Suprapubic skin (tissue), 4 donors: ENCODE results near the gene MSN.

Experiments
- CTCF ChIP-seq, 2 donors: fragments of 200-600 bp in 1 of 2; fragments of 450-650 bp in 1 of 2; sonication (generic) in 1 of 2; IDR thresholded peaks; one replicate each; pipeline ENCODE4 v1.5.1; 2016 to 2019; ENCODE audit warnings: antibody characterized with exemption in 2 of 2, mild to moderate bottlenecking in 1 of 2, moderate library complexity in 1 of 2
- EP300 ChIP-seq: sonication (generic); formaldehyde crosslinking; IDR thresholded peaks from one replicate; pipeline ENCODE4 v1.6.1; 2017; ENCODE audit warnings: antibody characterized with exemption
- POLR2A ChIP-seq, 2 donors: fragments of 450-650 bp; IDR thresholded peaks; one replicate each; pipeline ENCODE4 v1.6.1; 2017; ENCODE audit warnings: antibody characterized with exemption in 2 of 2, mild to moderate bottlenecking in 2 of 2, moderate library complexity in 2 of 2
- POLR2AphosphoS5 ChIP-seq, 3 donors: sonication (generic); formaldehyde crosslinking; IDR thresholded peaks; one replicate each; pipeline ENCODE4 v1.6.1; 2017; ENCODE audit warnings: antibody characterized with exemption in 3 of 3

DNA sequence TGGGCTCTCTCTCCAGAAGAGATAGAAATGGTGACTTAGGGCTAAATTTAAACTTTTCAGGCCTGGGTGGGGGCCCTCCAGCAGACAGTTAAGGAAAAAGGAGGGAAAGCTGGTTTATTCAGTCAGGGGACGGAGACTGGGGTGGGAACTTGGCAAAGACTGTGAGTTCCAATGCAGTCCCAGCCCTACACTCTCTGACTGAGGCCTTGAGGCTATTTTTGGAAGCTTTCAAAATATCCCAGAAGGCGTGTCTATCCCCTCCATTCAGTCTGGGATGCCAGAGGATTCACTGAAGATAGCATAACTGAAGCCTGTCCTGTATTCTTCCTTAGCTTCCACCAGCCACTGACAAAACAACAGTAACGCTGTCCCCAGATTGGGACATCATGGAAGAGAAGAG lies 32.1 kb upstream of the MSN start:
- TF ChIP-seq CTCF (IDR thresholded peaks at IDR 0.05) = no peak
- TF ChIP-seq POLR2AphosphoS5 (IDR thresholded peaks at IDR 0.05) = no peak
- no peak for TF ChIP-seq POLR2A (IDR thresholded peaks at IDR 0.05)
- TF ChIP-seq EP300 = no peak
